Measurements from ENCODE around the gene CRELD2. TPM values are rescaled to one million over a fixed set of nuclear protein-coding genes. Genes with fewer than 3 reads are reported as not detected.

CRELD2 gene
- total and polyA plus RNA-seq, 2 of the 8 experiments (the other 6 are each of a cell fraction or from before 2014, with no cell fraction given), result 24.5 to 36.6 TPM

GRCh38 chr22:49927483-49928184, 9.2 kb downstream of the CRELD2 start:
- Histone ChIP-seq H2AK5ac (ENCODE audit: low read depth, low read length) (no peak overlapping the region), H3K9ac (replicated peaks in 1 of 4; ENCODE audit: extremely low read depth in 1 of 4, low read depth in 3 of 4, low read length in 3 of 4) (no peak overlapping the region), H2BK20ac (ENCODE audit: low read length) (no peak overlapping the region), H2BK12ac (ENCODE audit: low read depth, low read length) (no peak overlapping the region), H3K4ac (replicated peaks; ENCODE audit: insufficient read length, low read depth, low read length) (no peak overlapping the region), H3K56ac (replicated peaks; ENCODE audit: insufficient read length, low read depth, low read length) (no peak overlapping the region), H4K20me1 (replicated peaks in 1 of 2; ENCODE audit: control insufficient read depth in 1 of 2, insufficient read depth in 2 of 2, low read length in 2 of 2) (peaks cover 2 to 4% of the 10 kb centered on the region in 2 experiments), H3K79me1 (ENCODE audit: low read depth, low read length) (no peaks in the 10 kb centered on the region; the same call in 1 of the 2 replicates), H3K9me3 (ENCODE audit: insufficient read depth in 2 of 2, low read depth in 1 of 2, low read length in 1 of 2) (no peaks in the 10 kb centered on the region), H3K4me3 (ENCODE audit: extremely low read depth in 1 of 4, insufficient read depth in 2 of 4, low read depth in 3 of 4, low read length in 4 of 4) (no peak overlapping the region), H3K14ac (ENCODE audit: insufficient read length) (no peak overlapping the region), H3K18ac (ENCODE audit: extremely low read depth, low read length) (no peak overlapping the region), H2AFZ (ENCODE audit: low read length) (no peak overlapping the region), H4K91ac (replicated peaks; ENCODE audit: insufficient read length, low read length) (no peak overlapping the region), H3K23ac (ENCODE audit: insufficient read length) (no peak overlapping the region), H4K8ac (ENCODE audit: extremely low read depth, insufficient read depth, low read length) (peak overlapping the region; percentile 35; the same call in 1 of the 2 replicates), H2BK120ac (replicated peaks; ENCODE audit: low read depth, low read length) (no peak overlapping the region), H4K5ac (ENCODE audit: insufficient read length, low read depth, low read length) (no peak overlapping the region), H3K4me2 (ENCODE audit: insufficient read depth in 1 of 2, low read depth in 2 of 2, low read length in 2 of 2) (no peak overlapping the region), H3K79me2 (ENCODE audit: control insufficient read depth in 1 of 2, insufficient read depth in 2 of 2, low read length in 2 of 2) (no peaks in the 10 kb centered on the region), H2BK15ac (ENCODE audit: low read length) (no peak overlapping the region), H3K27me3 (replicated peaks in 1 of 4; ENCODE audit: control insufficient read depth in 3 of 4, extremely low read depth in 1 of 4, insufficient read depth in 3 of 4, low read length in 3 of 4) (peaks cover 0 to 12% (median 10%) of the 10 kb centered on the region in 4 experiments; a peak in 6 of 7 replicates), H2BK5ac (ENCODE audit: low read depth, low read length) (no peak overlapping the region), H3K27ac (ENCODE audit: low read depth, low read length) (no peak overlapping the region), H3K36me3 (ENCODE audit: control insufficient read depth in 2 of 4, insufficient read depth in 4 of 4, low read length in 3 of 4) (no peaks in the 10 kb centered on the region; a peak in 2 of 8 replicates), H3K23me2 (ENCODE audit: low read depth, low read length) (peaks cover 3% of the 10 kb centered on the region; the same call in 1 of the 2 replicates), H3K4me1 (replicated peaks in 1 of 4; ENCODE audit: control insufficient read depth in 3 of 4, insufficient read depth in 4 of 4, low read length in 3 of 4) (peaks cover 0 to 3% (median 0%) of the 10 kb centered on the region in 4 experiments; a peak in 1 of 7 replicates)
- CTCF ChIA-PET (ENCODE audit: partially characterized antibody), result interaction anchor here (1.0 to 1.6 kb wide), 2 partner anchors 103 to 109 kb away, joined by 3 to 4 read pairs; no protein-coding TSS in a partner anchor
- 84% methylated on average over 26 of the region's 26 CpGs; no CpG with 5 or more reads in 1 of the 2 experiments for WGBS, 2 experiments (ENCODE audit: extremely low coverage in 1 of 2, insufficient coverage in 1 of 2, insufficient read length in 1 of 2, insufficient replicate concordance in 2 of 2, low coverage in 1 of 2, low lambda C conversion rate in 2 of 2, missing lambda C conversion rate in 1 of 2)
- FAIRE-seq (no peak), DNase-seq (ENCODE audit: low read depth in 1 of 2, low spot score in 2 of 2) (no peak)
- POLR2A ChIA-PET (ENCODE audit: partially characterized antibody), result no interaction called here
- TF ChIP-seq ZNF274 (IDR thresholded peaks at IDR 0.05; ENCODE audit: borderline replicate concordance, extremely low read depth, low read length), result no peak
- no peak for TF ChIP-seq SP2 (IDR thresholded peaks at IDR 0.05; ENCODE audit: low read length)
- TF ChIP-seq RAD21 (IDR thresholded peaks at IDR 0.05 in 1 of 2, conservative IDR thresholded peaks at IDR 0.05 in 1 of 2; ENCODE audit: low read depth in 2 of 2, low read length in 2 of 2), result no peak
- TF ChIP-seq HDAC2 (IDR thresholded peaks at IDR 0.05; ENCODE audit: borderline replicate concordance in 1 of 2, low read depth in 2 of 2, low read length in 2 of 2), result no peak
- TF ChIP-seq BRCA1 (IDR thresholded peaks at IDR 0.05; ENCODE audit: low read depth, low read length), result no peak
- no peak for TF ChIP-seq FOSL1 (IDR thresholded peaks at IDR 0.05; ENCODE audit: insufficient read depth, low read depth, low read length)
- TF ChIP-seq RXRA (IDR thresholded peaks at IDR 0.05; ENCODE audit: insufficient read depth, low read depth, low read length), result no peak
- no peak for TF ChIP-seq ATF3 (IDR thresholded peaks at IDR 0.05; ENCODE audit: insufficient read depth, low read depth, low read length)
- no peak for TF ChIP-seq RFX5 (IDR thresholded peaks at IDR 0.05; ENCODE audit: borderline replicate concordance, low read depth, low read length)
- TF ChIP-seq TAF7 (optimal IDR thresholded peaks at IDR 0.05; ENCODE audit: borderline replicate concordance, low read depth, low read length), result no peak
- TF ChIP-seq PHF8 (conservative IDR thresholded peaks at IDR 0.05; ENCODE audit: low read depth, low read length), result no peak
